GM23338 (cell line): ENCODE results near the gene FAM9C. TPM values are rescaled to one million over a fixed set of nuclear protein-coding genes. Genes with fewer than 3 reads are reported as not detected.

Source experiments
- ATAC-seq: fragments of 200-7000 bp; cut with Tn5 transposase; 3 replicates; pipeline ENCODE4 v1.9.1; 2020
- DNase-seq: peaks from one replicate; pipeline ENCODE4 v3.0.0-alpha.2; 2015; ENCODE audit warnings: low spot score
- H2AFZ ChIP-seq: fragments of 200-600 bp; sonication (generic); 2 replicates; pipeline ENCODE4 v1.8.0; 2016; ENCODE audit warnings: antibody characterized with exemption, mild to moderate bottlenecking, moderate library complexity
- H3F3A ChIP-seq: fragments of 200-600 bp; sonication (generic); replicated peaks from 2 replicates; pipeline ENCODE4 v1.8.0; 2017; ENCODE audit warnings: antibody characterized with exemption, mixed run types, low read depth
- H3K27ac ChIP-seq: fragments of 200-600 bp; sonication (generic); 2 replicates; pipeline ENCODE4 v1.6.1; 2016; ENCODE audit warnings: low read depth
- H3K27me3 ChIP-seq: fragments of 200-600 bp; sonication (generic); 2 replicates; pipeline ENCODE4 v1.8.0; 2016; ENCODE audit warnings: mild to moderate bottlenecking, mixed run types, moderate library complexity; ENCODE audit not compliant: insufficient read depth
- H3K36me3 ChIP-seq: fragments of 200-600 bp; sonication (generic); 2 replicates; pipeline ENCODE4 v1.8.0; 2016; ENCODE audit warnings: mild to moderate bottlenecking; ENCODE audit not compliant: insufficient read depth
- H3K4me1 ChIP-seq: fragments of 200-600 bp; sonication (generic); 2 replicates; pipeline ENCODE4 v1.8.0; 2016; ENCODE audit warnings: mild to moderate bottlenecking, moderate library complexity; ENCODE audit not compliant: insufficient read depth
- H3K4me2 ChIP-seq: fragments of 200-600 bp; sonication (generic); 2 replicates; pipeline ENCODE4 v1.7.1; 2017; ENCODE audit warnings: mixed run types
- H3K4me3 ChIP-seq: fragments of 200-600 bp; sonication (generic); 2 replicates; pipeline ENCODE4 v1.6.1; 2016; ENCODE audit warnings: mixed run types
- H3K79me2 ChIP-seq: fragments of 200-600 bp; sonication (generic); replicated peaks from 2 replicates; pipeline ENCODE4 v1.8.0; 2017; ENCODE audit warnings: mild to moderate bottlenecking; ENCODE audit not compliant: insufficient read depth
- H3K9me2 ChIP-seq: fragments of 200-600 bp; sonication (generic); 2 replicates; pipeline ENCODE4 v1.8.0; 2017; ENCODE audit not compliant: insufficient read depth
- H4K20me1 ChIP-seq: fragments of 200-600 bp; sonication (generic); replicated peaks from 2 replicates; pipeline ENCODE4 v1.8.0; 2017; ENCODE audit warnings: mild to moderate bottlenecking; ENCODE audit not compliant: insufficient read depth
- H3K27ac Mint-ChIP-seq: 2 replicates; pipeline ENCODE4 v1.8.0; 2020; ENCODE audit warnings: inconsistent platforms, mild to moderate bottlenecking, moderate library complexity, mixed read lengths
- H3K27me3 Mint-ChIP-seq: 3 replicates; pipeline ENCODE4 v1.8.0; 2022; ENCODE audit warnings: low read depth, mild to moderate bottlenecking, moderate library complexity, mixed read lengths, inconsistent platforms; ENCODE audit not compliant: insufficient read depth, poor library complexity
- H3K36me3 Mint-ChIP-seq: 3 replicates; pipeline ENCODE4 v1.8.0; 2021; ENCODE audit warnings: low read depth, mild to moderate bottlenecking, inconsistent platforms, moderate library complexity, mixed read lengths
- H3K4me1 Mint-ChIP-seq: 3 replicates; pipeline ENCODE4 v1.8.0; 2020; ENCODE audit warnings: mild to moderate bottlenecking, inconsistent platforms, mixed read lengths
- H3K4me3 Mint-ChIP-seq: 3 replicates; pipeline ENCODE4 v1.8.0; 2021; ENCODE audit warnings: moderate library complexity, mild to moderate bottlenecking, inconsistent platforms, mixed read lengths
- H3K9me3 Mint-ChIP-seq: 3 replicates; pipeline ENCODE4 v1.8.0; 2020; ENCODE audit warnings: moderate library complexity, mild to moderate bottlenecking, inconsistent platforms, mixed read lengths
- CREB1 ChIP-seq: fragments of 250-450 bp; sonication (Bioruptor Pico); IDR thresholded peaks from 2 replicates; pipeline ENCODE4 v1.5.0; 2020; ENCODE audit warnings: low read depth, mild to moderate bottlenecking, moderate library complexity
- EZH2 ChIP-seq: fragments of 200-600 bp; sonication (generic); IDR thresholded peaks from one replicate; pipeline ENCODE4 v1.8.0; 2017; ENCODE audit warnings: antibody characterized with exemption, mild to moderate bottlenecking, low read depth; ENCODE audit not compliant: unreplicated experiment
- EZH2phosphoT487 ChIP-seq: fragments of 200-600 bp; sonication (generic); IDR thresholded peaks from one replicate; pipeline ENCODE4 v1.8.1; 2018; ENCODE audit warnings: antibody characterized with exemption; ENCODE audit not compliant: unreplicated experiment
- JUNB ChIP-seq: IDR thresholded peaks from one replicate; pipeline ENCODE4 v1.6.1; 2016; ENCODE audit warnings: antibody characterized with exemption; ENCODE audit not compliant: unreplicated experiment
- NANOG ChIP-seq: IDR thresholded peaks from 2 replicates; pipeline ENCODE4 v1.6.1; 2016; ENCODE audit warnings: antibody characterized with exemption, borderline replicate concordance
- POLR2AphosphoS5 ChIP-seq: IDR thresholded peaks from 2 replicates; pipeline ENCODE4 v1.6.1; 2016; ENCODE audit warnings: antibody characterized with exemption, low read depth
- STAT1 ChIP-seq: IDR thresholded peaks from one replicate; pipeline ENCODE4 v1.6.1; 2016; ENCODE audit warnings: antibody characterized with exemption; ENCODE audit not compliant: unreplicated experiment
- ZNF114 ChIP-seq: fragments of 250-450 bp; sonication (Bioruptor Pico); IDR thresholded peaks from 2 replicates; pipeline ENCODE4 v1.5.0; 2020; ENCODE audit warnings: mild to moderate bottlenecking, moderate library complexity
- ZNF331 ChIP-seq: fragments of 250-450 bp; sonication (Bioruptor Pico); IDR thresholded peaks from 2 replicates; pipeline ENCODE4 v1.5.0; 2020; ENCODE audit warnings: low read depth, mild to moderate bottlenecking, moderate library complexity
- polyA plus RNA-seq: library from polyadenylated mRNA; unstranded; fragments of >200 nt; fragmentation: Nextera tagmentation; extraction: Ambion mirVana; gene quantifications from 2 replicates; pipeline ENCODE4 v1.2.1, GENCODE V29; 2016
- total RNA-seq: library from RNA; depleted of rRNA; stranded (reverse); fragments of >200 nt; shearing (Covaris generic); gene quantifications from 2 replicates; pipeline ENCODE4 v1.2.3, GENCODE V29; 2014
- TF ChIP-seq, protein P1 (sequence below): fragments of 250-450 bp; sonication (Bioruptor Pico); IDR thresholded peaks from 2 replicates; pipeline ENCODE4 v1.5.0; 2020; ENCODE audit warnings: mild to moderate bottlenecking, moderate library complexity
- TF ChIP-seq, protein P2 (sequence below): IDR thresholded peaks from one replicate; pipeline ENCODE4 v1.6.1; 2018; ENCODE audit warnings: antibody characterized with exemption; ENCODE audit not compliant: unreplicated experiment
- TF ChIP-seq, protein P3 (sequence below), 2 experiments: fragments of 200-600 bp in 1 of 2; sonication (generic) in 1 of 2; conservative IDR thresholded peaks; 2 replicates each; pipeline versions ENCODE4 v1.5.1 to v1.6.1; 2016 to 2017; ENCODE audit warnings: antibody characterized with exemption in 2 of 2, low read depth in 2 of 2, mild to moderate bottlenecking in 2 of 2, moderate library complexity in 1 of 2
- TF ChIP-seq, protein P4 (sequence below): IDR thresholded peaks from 2 replicates; pipeline ENCODE4 v1.6.1; 2016; ENCODE audit warnings: antibody characterized with exemption

The FAM9C gene
- total and polyA plus RNA-seq, 2 experiments from 2014 or later = 0.08 TPM; not detected in 1

DNA sequence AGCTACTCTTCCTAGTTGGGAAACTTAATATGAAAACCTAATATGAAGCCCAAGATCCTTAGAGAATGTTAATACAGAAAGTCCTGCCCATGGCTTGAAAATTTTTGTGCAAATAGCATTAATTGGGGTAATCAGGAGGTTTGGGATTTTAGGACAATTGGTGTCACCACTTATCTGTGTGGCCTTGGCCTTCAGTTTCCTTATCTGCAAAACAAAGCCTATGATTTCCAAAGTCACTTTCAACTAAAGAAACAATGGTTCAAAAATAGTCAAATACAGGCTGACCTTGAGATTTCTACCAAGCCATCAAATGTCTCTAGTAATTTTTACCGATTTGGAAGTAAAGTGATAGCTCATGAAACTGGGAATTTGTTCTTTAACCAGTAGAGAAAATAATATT is 40.2 kb upstream of the FAM9C start:
- Histone ChIP-seq H3K4me3 (no peak overlapping the region), H3K27ac (no peak overlapping the region), H3K79me2 (no peaks in the 10 kb centered on the region), H3F3A (no peaks in the 10 kb centered on the region), H3K27me3 (no peaks in the 10 kb centered on the region), H3K4me1 (peaks cover 7% of the 10 kb centered on the region), H3K36me3 (no peaks in the 10 kb centered on the region), H2AFZ (no peak overlapping the region), H4K20me1 (no peaks in the 10 kb centered on the region), H3K4me2 (no peak overlapping the region), H3K9me2 (no peaks in the 10 kb centered on the region)
- no peak for ATAC-seq
- H3K27me3 Mint-ChIP-seq = peaks cover 2% of the 10 kb centered on the region
- DNase-seq = no peak
- peaks cover 12% of the 10 kb centered on the region; the same call in 2 of the 3 replicates for H3K4me1 Mint-ChIP-seq
- TF ChIP-seq, protein P1, sequence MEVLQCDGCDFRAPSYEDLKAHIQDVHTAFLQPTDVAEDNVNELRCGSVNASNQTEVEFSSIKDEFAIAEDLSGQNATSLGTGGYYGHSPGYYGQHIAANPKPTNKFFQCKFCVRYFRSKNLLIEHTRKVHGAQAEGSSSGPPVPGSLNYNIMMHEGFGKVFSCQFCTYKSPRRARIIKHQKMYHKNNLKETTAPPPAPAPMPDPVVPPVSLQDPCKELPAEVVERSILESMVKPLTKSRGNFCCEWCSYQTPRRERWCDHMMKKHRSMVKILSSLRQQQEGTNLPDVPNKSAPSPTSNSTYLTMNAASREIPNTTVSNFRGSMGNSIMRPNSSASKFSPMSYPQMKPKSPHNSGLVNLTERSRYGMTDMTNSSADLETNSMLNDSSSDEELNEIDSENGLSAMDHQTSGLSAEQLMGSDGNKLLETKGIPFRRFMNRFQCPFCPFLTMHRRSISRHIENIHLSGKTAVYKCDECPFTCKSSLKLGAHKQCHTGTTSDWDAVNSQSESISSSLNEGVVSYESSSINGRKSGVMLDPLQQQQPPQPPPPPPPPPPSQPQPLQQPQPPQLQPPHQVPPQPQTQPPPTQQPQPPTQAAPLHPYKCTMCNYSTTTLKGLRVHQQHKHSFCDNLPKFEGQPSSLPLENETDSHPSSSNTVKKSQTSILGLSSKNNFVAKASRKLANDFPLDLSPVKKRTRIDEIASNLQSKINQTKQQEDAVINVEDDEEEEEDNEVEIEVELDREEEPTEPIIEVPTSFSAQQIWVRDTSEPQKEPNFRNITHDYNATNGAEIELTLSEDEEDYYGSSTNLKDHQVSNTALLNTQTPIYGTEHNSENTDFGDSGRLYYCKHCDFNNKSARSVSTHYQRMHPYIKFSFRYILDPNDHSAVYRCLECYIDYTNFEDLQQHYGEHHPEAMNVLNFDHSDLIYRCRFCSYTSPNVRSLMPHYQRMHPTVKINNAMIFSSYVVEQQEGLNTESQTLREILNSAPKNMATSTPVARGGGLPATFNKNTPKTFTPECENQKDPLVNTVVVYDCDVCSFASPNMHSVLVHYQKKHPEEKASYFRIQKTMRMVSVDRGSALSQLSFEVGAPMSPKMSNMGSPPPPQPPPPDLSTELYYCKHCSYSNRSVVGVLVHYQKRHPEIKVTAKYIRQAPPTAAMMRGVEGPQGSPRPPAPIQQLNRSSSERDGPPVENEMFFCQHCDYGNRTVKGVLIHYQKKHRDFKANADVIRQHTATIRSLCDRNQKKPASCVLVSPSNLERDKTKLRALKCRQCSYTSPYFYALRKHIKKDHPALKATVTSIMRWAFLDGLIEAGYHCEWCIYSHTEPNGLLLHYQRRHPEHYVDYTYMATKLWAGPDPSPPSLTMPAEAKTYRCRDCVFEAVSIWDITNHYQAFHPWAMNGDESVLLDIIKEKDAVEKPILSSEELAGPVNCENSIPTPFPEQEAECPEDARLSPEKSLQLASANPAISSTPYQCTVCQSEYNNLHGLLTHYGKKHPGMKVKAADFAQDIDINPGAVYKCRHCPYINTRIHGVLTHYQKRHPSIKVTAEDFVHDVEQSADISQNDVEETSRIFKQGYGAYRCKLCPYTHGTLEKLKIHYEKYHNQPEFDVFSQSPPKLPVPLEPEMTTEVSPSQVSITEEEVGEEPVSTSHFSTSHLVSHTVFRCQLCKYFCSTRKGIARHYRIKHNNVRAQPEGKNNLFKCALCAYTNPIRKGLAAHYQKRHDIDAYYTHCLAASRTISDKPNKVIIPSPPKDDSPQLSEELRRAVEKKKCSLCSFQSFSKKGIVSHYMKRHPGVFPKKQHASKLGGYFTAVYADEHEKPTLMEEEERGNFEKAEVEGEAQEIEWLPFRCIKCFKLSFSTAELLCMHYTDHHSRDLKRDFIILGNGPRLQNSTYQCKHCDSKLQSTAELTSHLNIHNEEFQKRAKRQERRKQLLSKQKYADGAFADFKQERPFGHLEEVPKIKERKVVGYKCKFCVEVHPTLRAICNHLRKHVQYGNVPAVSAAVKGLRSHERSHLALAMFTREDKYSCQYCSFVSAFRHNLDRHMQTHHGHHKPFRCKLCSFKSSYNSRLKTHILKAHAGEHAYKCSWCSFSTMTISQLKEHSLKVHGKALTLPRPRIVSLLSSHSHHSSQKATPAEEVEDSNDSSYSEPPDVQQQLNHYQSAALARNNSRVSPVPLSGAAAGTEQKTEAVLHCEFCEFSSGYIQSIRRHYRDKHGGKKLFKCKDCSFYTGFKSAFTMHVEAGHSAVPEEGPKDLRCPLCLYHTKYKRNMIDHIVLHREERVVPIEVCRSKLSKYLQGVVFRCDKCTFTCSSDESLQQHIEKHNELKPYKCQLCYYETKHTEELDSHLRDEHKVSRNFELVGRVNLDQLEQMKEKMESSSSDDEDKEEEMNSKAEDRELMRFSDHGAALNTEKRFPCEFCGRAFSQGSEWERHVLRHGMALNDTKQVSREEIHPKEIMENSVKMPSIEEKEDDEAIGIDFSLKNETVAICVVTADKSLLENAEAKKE (CRISPR knock-in tag) = no peak
- TF ChIP-seq POLR2AphosphoS5 (no peak), ZNF331 (CRISPR knock-in tag) (no peak), CREB1 (CRISPR knock-in tag) (no peak), JUNB (no peak), STAT1 (no peak), ZNF114 (no peak), NANOG (no peak), EZH2 (no peak), EZH2phosphoT487 (no peak)
- TF ChIP-seq, protein P2, sequence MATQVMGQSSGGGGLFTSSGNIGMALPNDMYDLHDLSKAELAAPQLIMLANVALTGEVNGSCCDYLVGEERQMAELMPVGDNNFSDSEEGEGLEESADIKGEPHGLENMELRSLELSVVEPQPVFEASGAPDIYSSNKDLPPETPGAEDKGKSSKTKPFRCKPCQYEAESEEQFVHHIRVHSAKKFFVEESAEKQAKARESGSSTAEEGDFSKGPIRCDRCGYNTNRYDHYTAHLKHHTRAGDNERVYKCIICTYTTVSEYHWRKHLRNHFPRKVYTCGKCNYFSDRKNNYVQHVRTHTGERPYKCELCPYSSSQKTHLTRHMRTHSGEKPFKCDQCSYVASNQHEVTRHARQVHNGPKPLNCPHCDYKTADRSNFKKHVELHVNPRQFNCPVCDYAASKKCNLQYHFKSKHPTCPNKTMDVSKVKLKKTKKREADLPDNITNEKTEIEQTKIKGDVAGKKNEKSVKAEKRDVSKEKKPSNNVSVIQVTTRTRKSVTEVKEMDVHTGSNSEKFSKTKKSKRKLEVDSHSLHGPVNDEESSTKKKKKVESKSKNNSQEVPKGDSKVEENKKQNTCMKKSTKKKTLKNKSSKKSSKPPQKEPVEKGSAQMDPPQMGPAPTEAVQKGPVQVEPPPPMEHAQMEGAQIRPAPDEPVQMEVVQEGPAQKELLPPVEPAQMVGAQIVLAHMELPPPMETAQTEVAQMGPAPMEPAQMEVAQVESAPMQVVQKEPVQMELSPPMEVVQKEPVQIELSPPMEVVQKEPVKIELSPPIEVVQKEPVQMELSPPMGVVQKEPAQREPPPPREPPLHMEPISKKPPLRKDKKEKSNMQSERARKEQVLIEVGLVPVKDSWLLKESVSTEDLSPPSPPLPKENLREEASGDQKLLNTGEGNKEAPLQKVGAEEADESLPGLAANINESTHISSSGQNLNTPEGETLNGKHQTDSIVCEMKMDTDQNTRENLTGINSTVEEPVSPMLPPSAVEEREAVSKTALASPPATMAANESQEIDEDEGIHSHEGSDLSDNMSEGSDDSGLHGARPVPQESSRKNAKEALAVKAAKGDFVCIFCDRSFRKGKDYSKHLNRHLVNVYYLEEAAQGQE = no peak
- TF ChIP-seq, protein P3, sequence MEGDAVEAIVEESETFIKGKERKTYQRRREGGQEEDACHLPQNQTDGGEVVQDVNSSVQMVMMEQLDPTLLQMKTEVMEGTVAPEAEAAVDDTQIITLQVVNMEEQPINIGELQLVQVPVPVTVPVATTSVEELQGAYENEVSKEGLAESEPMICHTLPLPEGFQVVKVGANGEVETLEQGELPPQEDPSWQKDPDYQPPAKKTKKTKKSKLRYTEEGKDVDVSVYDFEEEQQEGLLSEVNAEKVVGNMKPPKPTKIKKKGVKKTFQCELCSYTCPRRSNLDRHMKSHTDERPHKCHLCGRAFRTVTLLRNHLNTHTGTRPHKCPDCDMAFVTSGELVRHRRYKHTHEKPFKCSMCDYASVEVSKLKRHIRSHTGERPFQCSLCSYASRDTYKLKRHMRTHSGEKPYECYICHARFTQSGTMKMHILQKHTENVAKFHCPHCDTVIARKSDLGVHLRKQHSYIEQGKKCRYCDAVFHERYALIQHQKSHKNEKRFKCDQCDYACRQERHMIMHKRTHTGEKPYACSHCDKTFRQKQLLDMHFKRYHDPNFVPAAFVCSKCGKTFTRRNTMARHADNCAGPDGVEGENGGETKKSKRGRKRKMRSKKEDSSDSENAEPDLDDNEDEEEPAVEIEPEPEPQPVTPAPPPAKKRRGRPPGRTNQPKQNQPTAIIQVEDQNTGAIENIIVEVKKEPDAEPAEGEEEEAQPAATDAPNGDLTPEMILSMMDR (conservative IDR thresholded peaks at IDR 0.05; ENCODE audit: low read depth in 2 of 2) = no peak
- TF ChIP-seq, protein P4, sequence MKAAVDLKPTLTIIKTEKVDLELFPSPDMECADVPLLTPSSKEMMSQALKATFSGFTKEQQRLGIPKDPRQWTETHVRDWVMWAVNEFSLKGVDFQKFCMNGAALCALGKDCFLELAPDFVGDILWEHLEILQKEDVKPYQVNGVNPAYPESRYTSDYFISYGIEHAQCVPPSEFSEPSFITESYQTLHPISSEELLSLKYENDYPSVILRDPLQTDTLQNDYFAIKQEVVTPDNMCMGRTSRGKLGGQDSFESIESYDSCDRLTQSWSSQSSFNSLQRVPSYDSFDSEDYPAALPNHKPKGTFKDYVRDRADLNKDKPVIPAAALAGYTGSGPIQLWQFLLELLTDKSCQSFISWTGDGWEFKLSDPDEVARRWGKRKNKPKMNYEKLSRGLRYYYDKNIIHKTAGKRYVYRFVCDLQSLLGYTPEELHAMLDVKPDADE = no peak
- no peaks in the 10 kb centered on the region for H3K9me3 Mint-ChIP-seq
- no peak overlapping the region for H3K27ac Mint-ChIP-seq
- no peak overlapping the region for H3K4me3 Mint-ChIP-seq
- H3K36me3 Mint-ChIP-seq = no peaks in the 10 kb centered on the region
